NOMO-1 treated with dmso at 0.1 percent for 144 hours (cell line): Measurements from ENCODE around the gene RTEL1.
"Not testable (repeated sequence)": the region's sequence is repeated elsewhere in the genome, so short reads cannot be mapped to it uniquely, and the experiment has no call there.

ENCODE experiments used
- DNase-seq: peaks from one replicate; lab custom pipeline; 2025; ENCODE audit not compliant: unreplicated experiment; lab: John Stamatoyannopoulos, UW

Gene RTEL1

DNA sequence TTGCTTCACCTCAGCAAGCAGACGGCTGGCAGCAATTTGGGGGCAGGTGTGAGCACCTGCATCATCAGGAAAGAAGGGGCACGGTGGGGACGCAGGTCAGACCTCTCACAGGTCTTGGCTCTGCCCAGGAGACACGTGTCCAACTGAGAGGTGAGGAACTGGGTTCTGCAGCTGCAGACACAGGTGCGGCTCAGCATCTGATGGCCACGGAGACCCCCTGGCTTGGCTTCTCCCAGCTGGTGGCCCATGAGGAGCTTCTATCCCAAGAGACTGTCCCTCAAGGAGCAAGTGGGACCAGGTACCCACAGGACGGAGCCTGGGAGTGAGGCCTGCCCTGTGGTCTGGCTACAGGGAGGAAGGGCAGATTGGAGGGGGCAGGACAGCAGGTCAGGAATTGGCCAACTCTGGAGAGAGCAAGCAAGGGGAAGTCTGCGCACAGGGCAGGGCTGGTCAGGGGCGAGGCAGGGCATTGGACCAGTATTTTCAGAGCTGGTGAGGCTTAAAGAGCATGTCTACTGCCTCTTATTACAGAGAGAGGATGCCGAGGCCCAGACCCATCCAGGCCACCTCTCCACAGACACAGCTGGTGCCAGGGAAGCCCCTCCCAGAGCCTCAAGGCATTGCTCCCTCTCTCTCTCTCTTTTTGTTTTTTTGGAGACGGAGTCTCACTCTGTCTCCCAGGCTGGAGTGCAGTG, 9.1 kb upstream of the RTEL1 start:
- DNase-seq, result no peak

DNA sequence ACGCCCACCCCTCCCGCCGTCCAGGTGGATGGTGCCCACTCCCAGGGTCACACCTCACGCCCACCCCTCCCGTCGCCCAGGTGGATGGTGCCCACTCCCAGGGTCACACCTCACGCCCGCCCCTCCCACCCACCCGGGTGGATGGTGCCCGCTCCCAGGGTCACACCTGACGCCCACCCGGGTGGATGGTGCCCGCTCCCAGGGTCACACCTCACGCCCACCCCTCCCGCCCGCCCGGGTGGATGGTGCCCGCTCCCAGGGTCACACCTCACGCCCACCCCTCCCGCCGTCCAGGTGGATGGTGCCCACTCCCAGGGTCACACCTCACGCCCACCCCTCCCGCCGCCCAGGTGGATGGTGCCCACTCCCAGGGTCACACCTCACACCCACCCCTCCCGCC, 7.6 kb upstream of the RTEL1 start:
- not testable (repeated sequence) for DNase-seq

DNA sequence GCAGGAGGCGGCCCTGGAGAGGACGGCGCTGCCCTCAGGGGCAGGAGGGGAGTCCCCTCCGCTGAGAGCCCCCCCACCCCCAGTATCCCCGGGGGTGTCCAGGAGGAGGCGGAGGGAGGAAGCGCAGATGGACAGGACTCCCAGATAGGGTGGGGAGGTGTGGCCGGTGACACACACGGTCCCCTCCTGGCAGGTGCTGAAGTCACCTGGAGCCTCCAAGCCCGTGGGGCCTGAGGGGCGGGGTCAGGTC, 6.2 kb upstream of the RTEL1 start:
- no peak for DNase-seq

DNA sequence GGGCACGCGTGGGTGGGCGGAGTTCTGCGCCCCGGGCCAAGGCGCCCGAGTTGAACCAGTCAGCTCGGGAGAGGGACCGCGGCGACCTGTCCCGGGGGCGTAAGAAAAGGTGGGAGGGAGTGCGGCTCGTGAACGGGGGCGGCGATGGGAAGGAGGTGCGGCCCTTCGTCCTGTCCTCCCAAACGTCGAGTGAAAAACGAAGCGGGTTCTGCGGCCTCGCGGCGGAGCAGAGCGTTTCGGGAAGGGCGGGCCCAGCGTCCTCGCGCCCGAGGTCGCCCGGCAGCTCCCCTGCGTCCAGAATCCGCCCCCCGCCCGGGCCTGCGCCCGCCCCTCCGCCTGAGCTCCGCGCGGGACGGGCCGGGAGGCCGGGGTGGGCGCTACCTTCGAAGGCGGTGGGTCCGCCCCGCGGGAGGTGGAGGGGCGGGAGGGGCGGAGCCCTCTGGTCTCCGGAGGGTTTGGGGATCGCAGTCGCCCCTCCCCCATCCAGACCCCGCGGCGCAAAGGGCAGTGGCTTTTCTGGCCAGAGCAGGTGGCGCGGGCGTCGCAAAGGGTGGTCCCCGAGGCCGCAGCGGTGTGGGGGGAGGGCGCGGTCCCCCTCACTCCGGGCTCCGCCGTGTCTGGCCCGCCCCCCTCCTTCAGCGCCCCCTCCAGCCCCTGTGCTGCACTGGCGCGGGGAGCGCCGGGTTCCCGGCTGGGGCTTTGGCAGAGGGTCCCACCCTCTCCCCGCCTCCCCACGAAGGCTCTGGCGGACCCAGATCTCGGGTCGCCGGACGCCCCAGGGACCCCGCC, 5.7 kb upstream of the RTEL1 start:
- no peak for DNase-seq

DNA sequence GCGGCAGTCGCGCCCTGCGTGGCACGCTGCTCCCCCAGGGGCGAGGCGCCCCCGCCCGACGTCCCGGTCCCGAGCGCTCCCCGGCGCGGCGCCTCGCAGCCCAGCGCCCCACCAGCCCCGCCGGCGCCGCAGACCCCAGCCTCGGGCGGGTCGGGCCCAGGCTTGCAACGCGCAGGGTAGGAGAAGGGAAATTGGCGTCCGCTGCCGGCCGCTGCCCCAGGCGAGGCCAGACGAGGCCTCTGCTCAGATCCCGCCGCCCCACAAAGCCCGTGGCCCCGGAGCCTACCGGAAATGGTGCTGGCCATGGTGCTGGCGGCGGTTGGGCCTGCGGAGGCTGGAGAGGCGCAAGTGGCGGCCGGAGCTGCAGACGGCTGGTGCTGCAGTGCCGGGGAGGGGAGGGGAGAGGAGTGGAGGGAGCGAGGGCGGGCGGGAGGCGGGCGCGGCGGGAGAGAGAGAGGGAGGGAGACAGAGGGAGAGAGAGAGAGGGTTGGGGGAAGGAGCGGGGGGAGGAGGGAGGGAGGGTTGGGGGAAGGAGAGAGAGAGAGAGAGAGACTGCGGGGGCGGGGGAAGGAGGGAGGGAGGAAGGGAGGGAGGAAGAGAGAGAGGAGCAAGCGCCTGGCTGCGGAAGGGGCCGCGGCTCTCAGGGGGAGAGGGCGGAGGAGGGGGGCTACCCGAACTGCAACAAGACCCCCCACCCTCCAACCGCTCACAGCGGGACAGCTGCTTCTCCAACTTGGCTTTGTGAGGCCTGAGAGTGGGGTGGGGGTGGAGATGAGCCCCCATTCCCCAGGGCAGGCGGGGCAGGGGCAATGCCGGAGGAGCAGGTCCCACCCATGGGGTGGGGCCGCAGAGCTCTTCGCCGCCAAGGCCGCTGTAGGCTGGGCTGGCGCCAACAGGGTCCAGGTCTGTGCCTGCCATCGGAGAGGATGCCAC, 4.8 kb upstream of the RTEL1 start, which contains the start of gene STMN3:
STMN3 (minus strand) TSS at position 384 of the 933 bp plus-strand sequence; CDS start at position 305, 79 bp downstream.
- peak; percentile 94 for DNase-seq

DNA sequence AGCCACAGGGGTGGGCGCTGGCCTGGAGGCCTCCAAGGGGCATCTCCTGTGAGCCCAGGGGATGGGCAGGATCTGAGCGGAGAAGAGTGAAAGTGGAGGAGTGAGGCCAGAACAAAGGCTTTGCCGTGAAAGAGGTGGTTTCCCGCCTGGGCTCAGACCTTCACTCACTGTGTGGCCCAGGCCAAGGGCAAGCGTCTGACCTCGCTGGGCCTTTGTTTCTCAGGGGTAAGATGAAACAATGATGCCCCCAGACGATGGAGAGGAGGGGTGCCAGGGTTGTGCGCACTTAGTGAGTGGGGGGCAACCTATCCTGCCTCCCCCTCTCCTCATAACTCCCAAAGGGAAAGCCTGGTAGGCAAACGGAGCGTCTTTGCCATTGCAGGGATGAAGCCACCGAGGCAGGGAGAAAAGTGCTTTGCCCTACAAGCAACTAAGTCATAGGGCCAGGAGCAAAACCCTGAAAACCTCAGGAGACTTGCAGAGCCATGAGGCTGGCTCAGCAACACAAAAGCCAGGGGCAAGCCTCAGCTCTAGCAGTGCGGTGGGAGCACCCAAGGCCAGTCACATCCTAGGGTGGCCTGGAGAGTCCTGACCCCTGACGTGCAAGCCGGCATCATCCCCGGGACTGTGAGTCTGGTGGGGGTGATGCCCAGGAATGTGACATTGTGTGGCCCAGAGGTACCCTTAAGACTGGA, 4.0 kb upstream of the RTEL1 start:
- no peak for DNase-seq

DNA sequence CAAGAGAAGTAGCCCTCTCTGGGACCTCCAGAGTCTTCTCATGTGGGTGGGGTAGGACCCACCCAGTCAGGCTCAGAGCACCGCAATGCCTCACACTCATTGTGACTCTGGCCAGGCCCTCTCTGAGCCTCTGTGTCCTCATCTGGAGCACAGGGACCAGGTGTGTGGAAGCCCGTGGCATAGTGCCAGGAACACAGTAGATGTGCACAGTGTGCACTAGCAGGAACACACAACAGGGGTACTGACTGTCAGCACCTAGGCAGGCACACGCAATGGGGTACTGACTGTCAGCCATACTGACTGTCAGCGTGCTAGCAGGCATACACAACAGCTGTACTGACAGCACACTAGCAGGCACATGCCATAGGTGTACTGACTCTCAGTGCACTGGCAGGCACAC, 2.9 kb upstream of the RTEL1 start:
- no peak for DNase-seq

DNA sequence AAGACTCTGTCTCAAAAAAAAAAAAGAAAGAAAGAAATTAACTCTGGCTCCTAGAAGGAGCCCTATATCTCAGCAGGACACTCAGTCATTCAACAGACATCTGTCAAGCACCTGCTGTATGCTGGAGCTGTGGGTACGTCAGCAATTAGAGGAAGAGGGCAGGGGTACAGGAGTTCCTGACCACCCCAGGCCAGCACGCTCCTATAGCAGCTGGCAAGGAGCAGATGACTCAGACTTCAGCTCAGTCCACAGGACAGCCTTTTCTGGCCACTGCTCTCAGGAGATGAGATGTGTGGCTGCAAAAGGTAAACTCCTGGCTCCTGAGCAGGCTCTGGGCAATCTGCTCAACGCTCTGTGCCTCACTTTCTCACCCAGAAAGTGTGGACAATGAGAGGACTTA, 1.7 kb upstream of the RTEL1 start:
- no peak for DNase-seq

DNA sequence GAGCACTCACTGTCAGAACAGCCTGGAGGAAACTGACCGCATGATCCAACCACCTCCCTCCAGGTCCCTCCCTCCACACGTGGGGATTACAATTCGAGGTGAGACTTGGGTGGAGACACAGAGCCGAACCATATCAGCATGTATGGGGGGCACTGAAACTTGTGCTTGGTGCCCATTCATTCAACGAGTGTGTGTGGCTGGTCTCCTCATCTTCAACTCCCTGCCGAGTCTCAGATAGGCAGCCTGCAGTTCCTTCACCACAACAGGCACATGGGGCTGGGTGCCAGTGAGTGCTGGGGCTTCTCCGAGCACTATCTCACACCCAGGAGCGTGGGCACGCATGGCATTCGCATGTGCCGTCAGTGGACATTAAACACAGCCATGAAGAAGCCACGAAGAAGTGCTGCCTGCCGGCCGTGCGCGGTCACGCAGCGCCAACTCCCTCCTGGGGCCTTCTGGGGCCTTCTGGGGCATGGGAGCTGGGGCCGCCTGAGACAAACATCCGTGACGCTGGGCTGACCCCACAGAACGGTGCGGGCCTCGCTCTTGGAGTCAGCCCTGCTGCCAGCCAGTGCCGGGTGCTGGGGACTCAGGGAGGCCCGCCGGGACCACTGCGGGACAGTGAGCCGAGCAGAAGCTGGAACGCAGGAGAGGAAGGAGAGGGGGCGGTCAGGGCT, 714 bp upstream of the RTEL1 start:
- no peak for DNase-seq

DNA sequence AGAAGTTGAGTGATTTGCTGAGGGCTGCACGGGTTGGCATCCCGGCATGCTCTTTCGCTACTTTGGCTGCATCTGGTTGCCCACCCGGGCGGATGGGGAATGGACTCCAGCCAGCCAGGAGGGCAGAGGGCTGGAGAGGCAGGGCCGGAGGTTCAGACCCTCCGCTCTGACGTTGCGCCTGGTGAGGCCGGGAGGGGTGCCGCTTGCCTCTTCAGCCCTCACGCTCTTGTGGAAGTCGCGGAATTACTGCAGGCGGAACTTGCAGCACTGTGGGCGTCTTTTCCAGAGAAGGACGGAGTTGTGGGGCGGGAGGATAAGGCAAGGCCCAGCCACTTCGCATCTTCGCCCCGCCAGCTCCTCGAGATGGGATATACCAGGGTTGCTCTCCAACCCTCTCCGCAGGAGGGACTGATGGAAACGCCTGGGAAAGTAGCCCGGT, 656 bp downstream of the RTEL1 start:
- peak; percentile 42 for DNase-seq

DNA sequence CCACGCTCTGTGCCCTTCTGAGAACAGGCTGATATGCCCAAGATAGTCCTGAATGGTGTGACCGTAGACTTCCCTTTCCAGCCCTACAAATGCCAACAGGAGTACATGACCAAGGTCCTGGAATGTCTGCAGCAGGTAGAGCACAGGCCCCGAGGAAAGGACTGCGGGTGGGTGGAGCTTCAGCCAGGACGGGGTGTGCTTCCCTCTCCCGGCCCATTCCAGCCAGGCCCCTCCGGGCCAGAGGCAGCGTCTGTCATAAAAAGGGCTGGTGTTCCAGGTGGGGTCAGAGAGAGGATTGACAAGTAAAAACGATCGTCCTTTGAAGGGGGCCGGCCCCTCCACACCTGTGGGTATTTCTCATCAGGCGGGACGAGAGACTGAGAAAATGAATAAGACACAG, 1.3 kb downstream of the RTEL1 start:
- DNase-seq, result no peak

DNA sequence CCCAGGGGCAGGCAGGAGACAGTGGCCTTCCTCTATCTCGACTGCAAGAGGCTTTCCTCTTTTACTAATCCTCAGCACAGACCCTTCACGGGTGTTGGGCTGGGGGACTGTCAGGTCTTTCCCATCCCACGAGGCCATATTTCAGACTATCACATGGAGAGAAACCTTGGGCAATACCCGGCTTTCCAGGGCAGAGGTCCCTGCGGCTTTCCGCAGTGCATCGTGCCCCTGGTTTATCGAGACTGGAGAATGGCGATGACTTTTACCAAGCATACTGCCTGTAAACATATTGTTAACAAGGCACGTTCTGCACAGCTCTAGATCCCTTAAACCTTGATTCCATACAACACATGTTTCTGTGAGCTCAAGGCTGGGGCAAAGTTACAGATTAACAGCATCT, 2.1 kb downstream of the RTEL1 start:
- not testable (repeated sequence) for DNase-seq

DNA sequence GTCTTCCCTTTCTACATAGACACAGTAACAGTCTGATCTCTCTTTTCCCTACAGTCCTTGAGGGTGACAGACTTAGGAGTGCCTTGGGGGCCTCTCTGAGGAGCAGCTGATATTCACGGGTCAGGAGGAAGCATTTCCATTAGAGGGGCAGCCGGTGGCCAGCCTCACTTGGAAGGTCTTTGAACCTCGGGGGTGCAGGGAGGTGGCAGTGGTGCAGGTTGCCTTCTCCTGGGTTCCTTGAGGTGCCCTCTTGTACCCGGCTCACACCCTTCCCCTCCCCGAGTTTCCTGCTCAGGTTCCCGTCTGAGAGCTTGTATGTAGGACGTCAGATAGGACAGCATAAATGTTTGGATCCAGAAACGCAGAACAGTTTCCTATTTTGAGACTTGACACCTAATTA, 2.5 kb downstream of the RTEL1 start:
- DNase-seq, result no peak

DNA sequence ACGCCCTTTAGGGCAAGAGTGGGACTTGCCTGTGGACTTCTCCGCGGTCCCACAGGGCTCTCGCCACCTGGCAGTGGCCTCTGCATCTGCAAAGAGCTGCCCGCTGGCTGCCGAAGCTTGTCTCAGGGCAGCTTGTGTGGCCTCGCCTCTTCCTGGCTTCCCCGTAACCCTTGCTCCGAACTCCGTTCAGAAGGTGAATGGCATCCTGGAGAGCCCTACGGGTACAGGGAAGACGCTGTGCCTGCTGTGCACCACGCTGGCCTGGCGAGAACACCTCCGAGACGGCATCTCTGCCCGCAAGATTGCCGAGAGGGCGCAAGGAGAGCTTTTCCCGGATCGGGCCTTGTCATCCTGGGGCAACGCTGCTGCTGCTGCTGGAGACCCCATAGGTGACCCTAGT, 3.0 kb downstream of the RTEL1 start:
- DNase-seq, result no peak

DNA sequence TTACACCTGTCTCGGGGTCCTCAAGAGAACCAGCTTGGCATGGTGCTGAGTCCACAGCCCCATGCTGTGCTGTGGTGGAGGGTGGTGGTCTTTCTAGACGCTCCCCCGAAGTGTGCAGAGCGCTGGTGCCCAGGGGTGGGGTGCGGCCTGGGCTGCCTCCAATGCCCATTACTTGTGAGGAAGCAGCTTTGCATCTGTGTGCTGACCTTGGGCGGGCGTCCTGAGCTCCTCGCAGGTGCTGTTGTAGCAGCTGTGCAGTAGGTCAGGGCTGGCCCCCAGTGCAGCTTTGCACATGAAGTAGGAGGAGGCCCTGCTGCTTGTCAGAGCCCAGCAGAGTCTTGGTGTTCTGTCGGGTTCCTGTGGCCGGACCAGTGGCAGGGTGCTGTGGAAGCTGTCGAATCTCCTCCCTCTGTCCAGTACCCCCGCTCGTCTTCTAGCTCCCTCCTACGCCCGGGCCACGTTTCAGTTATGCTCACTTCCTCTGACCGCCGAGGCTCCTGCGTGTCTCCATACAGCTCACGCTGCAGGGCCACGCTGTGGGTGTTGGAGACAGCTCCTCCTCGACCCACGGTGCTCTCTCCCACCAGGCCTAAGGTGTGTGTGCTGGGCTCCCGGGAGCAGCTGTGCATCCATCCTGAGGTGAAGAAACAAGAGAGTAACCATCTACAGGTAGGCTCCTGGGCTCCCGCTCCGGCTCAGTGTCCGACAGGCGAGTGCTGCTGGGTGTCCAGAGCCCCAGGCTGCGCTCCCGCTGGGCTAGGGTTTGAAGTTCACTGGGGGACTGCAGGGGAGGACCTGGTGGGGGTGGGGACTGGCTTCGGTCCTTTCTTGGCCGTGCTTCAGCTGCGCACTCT, 4.1 kb downstream of the RTEL1 start:
- DNase-seq, result no peak

DNA sequence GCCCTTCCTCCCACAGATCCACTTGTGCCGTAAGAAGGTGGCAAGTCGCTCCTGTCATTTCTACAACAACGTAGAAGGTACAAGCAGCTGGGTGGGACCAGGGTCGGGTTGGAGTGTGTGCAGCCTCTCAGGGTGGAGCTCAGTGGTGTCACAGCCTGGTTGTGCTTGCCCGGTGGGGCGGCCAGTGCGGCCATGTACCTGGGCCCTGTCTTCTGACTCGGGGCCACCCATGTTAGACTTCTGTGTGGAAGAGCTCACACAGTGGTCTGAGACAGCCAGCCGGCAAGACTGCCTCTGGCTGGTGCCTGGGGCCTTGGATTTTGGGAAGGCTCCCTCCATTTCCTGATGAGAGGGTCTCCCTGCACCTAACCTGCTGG, 4.7 kb downstream of the RTEL1 start:
- no peak for DNase-seq

DNA sequence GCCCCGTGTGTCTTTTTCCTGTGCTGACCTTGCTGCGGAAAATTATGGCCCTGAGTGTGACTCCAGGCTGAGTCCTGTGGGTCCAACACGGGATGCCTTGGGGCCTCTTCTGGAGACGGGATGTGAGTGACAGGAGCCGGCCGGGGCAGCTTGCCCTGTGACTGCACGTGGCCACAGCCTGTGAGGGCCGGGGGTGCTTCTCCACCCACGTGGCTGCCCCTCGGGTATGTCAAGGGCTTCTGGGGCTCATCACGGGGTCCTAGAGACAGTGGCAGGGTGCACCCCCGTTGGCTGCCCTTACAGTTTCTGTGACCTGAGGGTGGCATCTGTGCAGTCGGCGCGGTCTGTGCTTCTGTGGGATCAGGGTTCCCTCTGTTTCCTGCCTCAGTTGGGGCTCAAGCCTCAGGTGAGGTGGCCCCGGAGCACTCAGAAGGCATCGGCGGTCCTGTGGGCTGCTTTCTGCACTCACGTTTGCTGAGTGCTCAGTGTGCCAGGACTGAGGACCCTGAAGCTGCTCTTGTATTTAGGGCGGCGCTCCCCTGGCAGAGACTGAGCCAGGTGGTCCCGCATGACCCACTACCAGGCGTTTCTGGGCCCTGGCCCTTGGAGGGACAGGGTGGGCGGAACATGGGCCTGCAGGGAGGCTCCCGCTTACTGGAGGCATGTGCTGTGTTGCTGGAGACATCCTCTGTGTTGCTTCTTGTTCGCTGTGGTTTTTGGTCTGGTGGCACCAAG, 5.4 kb downstream of the RTEL1 start:
- DNase-seq, result no peak

DNA sequence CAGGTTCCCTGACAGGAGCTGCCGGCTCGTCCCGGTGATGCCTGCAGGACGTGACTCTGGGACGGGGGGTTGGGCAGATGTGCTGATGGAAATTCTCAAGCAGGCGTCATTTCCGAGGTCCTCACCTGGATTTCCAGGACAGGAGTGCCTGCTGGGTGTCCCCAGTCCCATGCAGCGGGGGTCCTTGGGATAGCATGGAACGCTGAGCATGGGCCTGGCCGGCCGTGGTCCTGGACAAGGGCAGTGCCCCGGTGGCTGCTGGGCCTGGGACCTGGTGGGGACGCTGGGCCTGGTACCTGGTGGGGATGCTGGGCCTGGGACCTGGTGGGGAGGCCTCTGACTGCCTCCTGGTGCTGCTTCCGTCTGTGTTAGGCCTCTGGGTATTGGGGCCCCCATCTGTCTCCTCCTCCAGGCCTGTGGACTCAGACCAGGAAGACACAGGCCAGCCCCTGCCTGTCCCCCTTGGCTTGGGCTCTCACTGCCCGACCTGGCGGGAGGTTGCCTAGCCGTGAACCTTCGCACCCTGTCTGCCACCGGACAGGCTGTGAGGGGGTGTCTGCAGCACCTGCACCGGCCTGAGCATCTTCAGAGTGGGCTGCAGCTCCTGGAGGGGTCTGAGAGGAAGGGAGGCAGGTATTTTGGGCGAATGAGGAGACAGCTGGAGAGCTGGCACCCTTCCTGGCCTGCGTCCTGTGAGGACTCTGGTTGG, 6.2 kb downstream of the RTEL1 start:
- DNase-seq, result no peak
